Stimulated activated CD4-positive, alpha-beta T cell treated with anti-CD3 and anti-CD28 coated beads, TNF-alpha, amount 100 ng/mL, for 1 hour (primary cell): ENCODE measurements around the gene PTTG1IP.

ENCODE experiments used
- DNase-seq, 3 donors: peaks; one replicate each; pipeline ENCODE4 v3.0.0-alpha.2; 2020; ENCODE audit warnings: low read depth in 3 of 3, low spot score in 1 of 3

PTTG1IP gene

GRCh38 chr21:44866780-44867179 is 6.7 kb downstream of the PTTG1IP start:
- no peak for DNase-seq

- DNase-seq: no peak
Measured at GRCh38 chr21:44865561-44866280, 7.8 kb downstream of the PTTG1IP start.

GRCh38 chr21:44862869-44863685 is 10.4 kb downstream of the PTTG1IP start:
- DNase-seq: no peak

GRCh38 chr21:44858791-44859190 is 14.7 kb downstream of the PTTG1IP start:
- DNase-seq: no peak

- DNase-seq: no peak
Measured at GRCh38 chr21:44858291-44858690, 15.2 kb downstream of the PTTG1IP start.

- no peak for DNase-seq
Measured at GRCh38 chr21:44857127-44857892, 16.2 kb downstream of the PTTG1IP start.

GRCh38 chr21:44856131-44856530 is 17.4 kb downstream of the PTTG1IP start:
- no peak for DNase-seq

GRCh38 chr21:44855572-44855971 is 17.9 kb downstream of the PTTG1IP start:
- no peak for DNase-seq

- no peak for DNase-seq
Measured at GRCh38 chr21:44854664-44855446, 18.6 kb downstream of the PTTG1IP start.

- DNase-seq: no peak
Measured at GRCh38 chr21:44854391-44854663, 19.2 kb downstream of the PTTG1IP start.

GRCh38 chr21:44853601-44854390 is 19.7 kb downstream of the PTTG1IP start:
- DNase-seq: no peak

GRCh38 chr21:44850905-44851657 is 22.4 kb downstream of the PTTG1IP start:
- DNase-seq: no peak

GRCh38 chr21:44850208-44850800 is 23.2 kb downstream of the PTTG1IP start:
- no peak for DNase-seq

- no peak for DNase-seq
Measured at GRCh38 chr21:44849616-44850130, 23.8 kb downstream of the PTTG1IP start.

GRCh38 chr21:44848821-44849521 is 24.5 kb downstream of the PTTG1IP start:
- no peak for DNase-seq

GRCh38 chr21:44847261-44848056 is 26.0 kb downstream of the PTTG1IP start:
- DNase-seq: no peak

- peak in 1 of 3 donors; percentile 13 for DNase-seq
Measured at GRCh38 chr21:44846485-44847260, 26.8 kb downstream of the PTTG1IP start.
